Nucleus accumbens (tissue), 56 donors: ENCODE data around the gene ZNF581.

ENCODE experiments used
- DNase-seq, 56 donors: peaks; one replicate each; lab custom pipeline; 2025; lab: John Stamatoyannopoulos, UW

Gene ZNF581

GRCh38 chr19:55676383-55676782, 32.9 kb downstream of the ZNF581 start:
- DNase-seq, result peak in 1 of 56 donors; percentile 4

GRCh38 chr19:55676889-55677505, 33.5 kb downstream of the ZNF581 start:
- no peak for DNase-seq

GRCh38 chr19:55677572-55678028, 34.2 kb downstream of the ZNF581 start:
- no peak for DNase-seq

- peak in 20 of 56 donors; percentile 1 to 37 (median 18) for DNase-seq
These were observed 34.7 kb downstream of the ZNF581 start for GRCh38 chr19:55678121-55678671.

GRCh38 chr19:55679343-55680257, 36.2 kb downstream of the ZNF581 start:
- no peak for DNase-seq

GRCh38 chr19:55680339-55681130, 37.1 kb downstream of the ZNF581 start:
- no peak for DNase-seq

- no peak for DNase-seq
These were observed 38.0 kb downstream of the ZNF581 start for GRCh38 chr19:55681131-55682092.

- no peak for DNase-seq
These were observed 40.2 kb downstream of the ZNF581 start for GRCh38 chr19:55683449-55684261.

- DNase-seq, result no peak
These were observed 41.7 kb downstream of the ZNF581 start for GRCh38 chr19:55684946-55685681.

GRCh38 chr19:55685776-55686175, 42.3 kb downstream of the ZNF581 start:
- no peak for DNase-seq

GRCh38 chr19:55686311-55687050, 43.0 kb downstream of the ZNF581 start:
- DNase-seq, result no peak

- no peak for DNase-seq
These were observed 44.1 kb downstream of the ZNF581 start for GRCh38 chr19:55687281-55688201.

- peak in 2 of 56 donors; percentile 5 to 20 for DNase-seq
These were observed 45.2 kb downstream of the ZNF581 start for GRCh38 chr19:55688422-55689218.

- no peak for DNase-seq
These were observed 46.1 kb downstream of the ZNF581 start for GRCh38 chr19:55689411-55690108.
